NT2/D1 (cell line): Measurements from ENCODE around the gene TSR1.

Source experiments
- SUZ12 ChIP-seq: IDR thresholded peaks from 2 replicates; pipeline ENCODE4 v1.6.1; 2011; ENCODE audit not compliant: insufficient read length, insufficient read depth; ENCODE audit errors: extremely low read depth
- YY1 ChIP-seq: IDR thresholded peaks from 2 replicates; pipeline ENCODE4 v1.6.1; 2011; ENCODE audit not compliant: insufficient read length, insufficient read depth
- ZNF274 ChIP-seq: IDR thresholded peaks from 2 replicates; pipeline ENCODE4 v1.6.1; 2011; ENCODE audit warnings: mild to moderate bottlenecking, low read depth, low read length

GRCh38 chr17:2362416-2362815 lies 26.2 kb upstream of the TSR1 start:
- TF ChIP-seq YY1 = no peak
- no peak for TF ChIP-seq ZNF274
- TF ChIP-seq SUZ12 = no peak
